Nephron progenitor cell (in vitro differentiated cells): ENCODE measurements around the gene CCNQ.
A peak's percentile ranks its signal among the peaks of the same experiment; 100 is the strongest.

ENCODE experiments used
- DNase-seq: peaks from one replicate; pipeline ENCODE4 v3.0.0; 2021
- H3K27ac Mint-ChIP-seq: 2 replicates; pipeline ENCODE4 v1.8.0; 2021; ENCODE audit warnings: mild to moderate bottlenecking, moderate library complexity, mixed read lengths
- H3K27me3 Mint-ChIP-seq: 2 replicates; pipeline ENCODE4 v1.8.0; 2021; ENCODE audit warnings: mild to moderate bottlenecking, low read depth, mixed read lengths; ENCODE audit not compliant: poor library complexity
- H3K36me3 Mint-ChIP-seq: 2 replicates; pipeline ENCODE4 v1.8.0; 2021; ENCODE audit warnings: low read depth, mixed read lengths
- H3K4me1 Mint-ChIP-seq: 2 replicates; pipeline ENCODE4 v1.8.0; 2021; ENCODE audit warnings: mixed read lengths
- H3K4me3 Mint-ChIP-seq: 2 replicates; pipeline ENCODE4 v1.8.0; 2021; ENCODE audit warnings: mild to moderate bottlenecking, moderate library complexity, mixed read lengths
- H3K9me3 Mint-ChIP-seq: 2 replicates; pipeline ENCODE4 v1.8.0; 2021; ENCODE audit warnings: mild to moderate bottlenecking, moderate library complexity, mixed read lengths
- CTCF ChIP-seq: fragments of 200-600 bp; sonication (generic); IDR thresholded peaks from 2 replicates; pipeline ENCODE4 v1.5.0; 2021; ENCODE audit warnings: antibody characterized with exemption

The CCNQ gene

GRCh38 chrX:153568451-153569011, 30.4 kb downstream of the CCNQ start:
- Mint-ChIP-seq H3K27ac (no peak overlapping the region), H3K27me3 (peaks cover 3% of the 10 kb centered on the region), H3K4me3 (no peak overlapping the region), H3K9me3 (peaks cover 46% of the 10 kb centered on the region), H3K36me3 (no peaks in the 10 kb centered on the region), H3K4me1 (peaks cover 13% of the 10 kb centered on the region)
- DNase-seq = no peak
- no peak for TF ChIP-seq CTCF

GRCh38 chrX:153565996-153566580, 32.9 kb downstream of the CCNQ start:
- peak; percentile 43 for DNase-seq
- H3K9me3 Mint-ChIP-seq = peaks cover 55% of the 10 kb centered on the region
- peaks cover 13% of the 10 kb centered on the region for H3K4me1 Mint-ChIP-seq
- no peaks in the 10 kb centered on the region for H3K36me3 Mint-ChIP-seq
- H3K27ac Mint-ChIP-seq = no peak overlapping the region
- H3K4me3 Mint-ChIP-seq = no peak overlapping the region
- peaks cover 7% of the 10 kb centered on the region for H3K27me3 Mint-ChIP-seq
- TF ChIP-seq CTCF = no peak

- DNase-seq = no peak
- H3K4me1 Mint-ChIP-seq = peaks cover 13% of the 10 kb centered on the region
- H3K27me3 Mint-ChIP-seq = peaks cover 7% of the 10 kb centered on the region
- no peak for TF ChIP-seq CTCF
- no peak overlapping the region for H3K4me3 Mint-ChIP-seq
- peaks cover 48% of the 10 kb centered on the region for H3K9me3 Mint-ChIP-seq
- peak overlapping the region; percentile 68 for H3K27ac Mint-ChIP-seq
- no peaks in the 10 kb centered on the region for H3K36me3 Mint-ChIP-seq
These were observed 34.8 kb downstream of the CCNQ start for GRCh38 chrX:153564047-153564606.

GRCh38 chrX:153562546-153562945, 36.4 kb downstream of the CCNQ start:
- peaks cover 13% of the 10 kb centered on the region for H3K4me1 Mint-ChIP-seq
- no peak for TF ChIP-seq CTCF
- H3K36me3 Mint-ChIP-seq = no peaks in the 10 kb centered on the region
- H3K27me3 Mint-ChIP-seq = peaks cover 7% of the 10 kb centered on the region
- no peak for DNase-seq
- H3K4me3 Mint-ChIP-seq = no peak overlapping the region
- H3K9me3 Mint-ChIP-seq = peaks cover 54% of the 10 kb centered on the region
- H3K27ac Mint-ChIP-seq = no peak overlapping the region

GRCh38 chrX:153561337-153561736, 37.6 kb downstream of the CCNQ start:
- Mint-ChIP-seq H3K9me3 (peaks cover 45% of the 10 kb centered on the region), H3K4me1 (peaks cover 4% of the 10 kb centered on the region), H3K36me3 (no peaks in the 10 kb centered on the region), H3K4me3 (no peak overlapping the region), H3K27me3 (peaks cover 7% of the 10 kb centered on the region), H3K27ac (no peak overlapping the region)
- no peak for DNase-seq
- no peak for TF ChIP-seq CTCF

- H3K36me3 Mint-ChIP-seq = no peaks in the 10 kb centered on the region
- DNase-seq = no peak
- peaks cover 7% of the 10 kb centered on the region for H3K27me3 Mint-ChIP-seq
- no peak for TF ChIP-seq CTCF
- H3K4me1 Mint-ChIP-seq = peaks cover 2% of the 10 kb centered on the region
- H3K27ac Mint-ChIP-seq = no peak overlapping the region
- H3K4me3 Mint-ChIP-seq = no peak overlapping the region
- H3K9me3 Mint-ChIP-seq = peaks cover 49% of the 10 kb centered on the region
These were observed 38.5 kb downstream of the CCNQ start for GRCh38 chrX:153560466-153560865.
